ENCODE measurements around the gene NAV2. TPM values are rescaled to one million over a fixed set of nuclear protein-coding genes. Genes with fewer than 3 reads are reported as not detected.

NAV2 gene
- total and polyA plus RNA-seq, 7 donors, result 1.2 to 62.6 (median 22.1) TPM

DNA sequence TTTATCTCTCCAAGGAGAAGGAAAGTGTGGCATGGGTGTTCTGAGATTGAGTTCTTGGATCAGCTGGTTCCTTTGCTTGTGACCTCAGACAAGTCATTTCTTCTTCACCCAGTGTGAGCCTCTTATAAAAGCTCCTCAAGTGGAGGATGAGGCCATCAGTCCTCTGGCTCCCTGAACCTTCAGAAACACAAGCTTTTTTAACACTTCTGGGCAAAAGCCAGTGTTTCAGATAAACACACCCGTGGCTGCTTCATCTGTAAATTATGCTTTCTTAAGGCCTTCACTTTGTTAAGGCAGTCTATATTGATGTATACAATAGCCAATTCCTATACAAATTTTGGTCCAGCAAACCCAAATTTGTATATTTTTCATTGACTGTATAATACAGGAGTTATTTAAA is 267.8 kb downstream of the NAV2 start:
- Histone ChIP-seq H3K9me3 (no peaks in the 10 kb centered on the region), H3K4me3 (no peak overlapping the region), H3K27ac (peak overlapping the region; percentile 52 to 83 (median 76)), H3K36me3 (peaks cover 0 to 23% (median 0%) of the 10 kb centered on the region in 4 donors), H3K4me1 (peaks cover 0 to 72% (median 59%) of the 10 kb centered on the region in 4 donors), H3K27me3 (no peaks in the 10 kb centered on the region)
- no peak for DNase-seq
- 24 to 56% methylated on average over 1 of the region's 1 CpG for WGBS, 2 donors
- TF ChIP-seq POLR2A (IDR thresholded peaks at IDR 0.05) (no peak), CTCF (IDR thresholded peaks at IDR 0.05) (no peak), POLR2AphosphoS5 (IDR thresholded peaks at IDR 0.05) (no peak), EP300 (IDR thresholded peaks at IDR 0.05) (no peak)
- intact Hi-C loops (cut with DNase I), result no loop called here

DNA sequence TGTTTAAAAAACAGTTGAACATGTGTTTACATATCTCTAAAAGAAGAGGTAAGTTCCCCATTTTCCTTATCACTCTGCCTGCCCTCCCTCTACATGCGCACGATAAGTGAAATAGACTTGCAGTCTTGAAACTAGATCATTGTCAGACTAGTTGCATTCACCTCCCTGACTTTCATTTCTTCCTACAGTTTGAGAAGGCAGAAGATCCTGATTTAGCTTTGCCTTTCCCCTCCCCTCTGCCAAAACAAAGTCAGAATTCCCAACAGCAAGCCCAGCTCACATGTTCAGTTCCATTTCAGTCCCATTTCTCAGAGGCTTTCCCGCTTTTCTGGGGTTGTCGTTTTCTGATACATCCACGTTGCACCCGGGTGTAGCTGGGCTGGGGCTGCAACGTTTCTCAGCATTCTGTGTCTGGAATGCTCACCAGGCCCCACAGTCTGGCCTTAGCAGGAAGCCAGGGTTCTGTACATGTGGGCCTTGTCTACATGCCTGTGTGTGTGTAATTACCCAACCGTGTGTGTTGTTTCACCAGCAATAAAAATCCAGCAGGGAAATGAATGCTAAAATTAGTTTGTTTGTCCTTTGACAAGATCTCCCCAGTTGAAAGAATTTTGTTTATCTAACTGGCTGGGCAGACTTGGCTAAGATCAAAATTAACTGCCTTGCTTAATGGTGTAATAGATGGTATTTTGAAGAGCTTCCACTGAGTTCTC is 268.5 kb downstream of the NAV2 start:
- Histone ChIP-seq H3K4me1 (peaks cover 0 to 72% (median 59%) of the 10 kb centered on the region in 4 donors), H3K4me3 (no peak overlapping the region), H3K27me3 (no peaks in the 10 kb centered on the region), H3K36me3 (peaks cover 0 to 29% (median 0%) of the 10 kb centered on the region in 4 donors), H3K9me3 (no peaks in the 10 kb centered on the region), H3K27ac (peak overlapping the region; percentile 52 to 83 (median 76))
- 35 to 54% methylated on average over 8 of the region's 8 CpGs for WGBS, 2 donors
- no peak for DNase-seq
- intact Hi-C loops (cut with DNase I), result no loop called here
- peak in 1 of 4 donors; percentile 20 for TF ChIP-seq EP300 (IDR thresholded peaks at IDR 0.05)
- peak in 3 of 4 donors; percentile 41 to 57 (median 46) for TF ChIP-seq POLR2AphosphoS5 (IDR thresholded peaks at IDR 0.05)
- TF ChIP-seq CTCF (IDR thresholded peaks at IDR 0.05), result no peak
- TF ChIP-seq POLR2A (IDR thresholded peaks at IDR 0.05), result no peak

- no peak for DNase-seq
- H3K9me3 ChIP-seq, result no peaks in the 10 kb centered on the region
- H3K27ac ChIP-seq, result peak overlapping the region; percentile 2 to 83 (median 76)
- peaks cover 0 to 26% (median 0%) of the 10 kb centered on the region in 4 donors for H3K36me3 ChIP-seq
- WGBS, 2 donors, result 82 to 90% methylated on average over 5 of the region's 5 CpGs
- no peak overlapping the region for H3K4me3 ChIP-seq
- H3K4me1 ChIP-seq, result peaks cover 0 to 79% (median 77%) of the 10 kb centered on the region in 4 donors
- no peak for TF ChIP-seq EP300 (IDR thresholded peaks at IDR 0.05)
- TF ChIP-seq CTCF (IDR thresholded peaks at IDR 0.05), result no peak
- no peak for TF ChIP-seq POLR2A (IDR thresholded peaks at IDR 0.05)
- no peak for TF ChIP-seq POLR2AphosphoS5 (IDR thresholded peaks at IDR 0.05)
- H3K27me3 ChIP-seq, result no peaks in the 10 kb centered on the region
- intact Hi-C loops (cut with DNase I), result no loop called here
These were observed 270.3 kb downstream of the NAV2 start for GRCh38 chr11:19982774-19983495.

- DNase-seq, result peak; percentile 63
- no peak overlapping the region for H3K4me3 ChIP-seq
- H3K4me1 ChIP-seq, result peaks cover 0 to 83% (median 81%) of the 10 kb centered on the region in 4 donors
- H3K9me3 ChIP-seq, result no peaks in the 10 kb centered on the region
- 96 to 97% methylated on average over 8 of the region's 8 CpGs for WGBS, 2 donors
- intact Hi-C loops (cut with DNase I), result no loop called here
- no peak for TF ChIP-seq POLR2A (IDR thresholded peaks at IDR 0.05)
- H3K27ac ChIP-seq, result peak overlapping the region; percentile 2 to 83 (median 76)
- peaks cover 0 to 26% (median 0%) of the 10 kb centered on the region in 4 donors for H3K36me3 ChIP-seq
- no peaks in the 10 kb centered on the region for H3K27me3 ChIP-seq
These were observed 271.6 kb downstream of the NAV2 start for GRCh38 chr11:19984048-19984742.

DNA sequence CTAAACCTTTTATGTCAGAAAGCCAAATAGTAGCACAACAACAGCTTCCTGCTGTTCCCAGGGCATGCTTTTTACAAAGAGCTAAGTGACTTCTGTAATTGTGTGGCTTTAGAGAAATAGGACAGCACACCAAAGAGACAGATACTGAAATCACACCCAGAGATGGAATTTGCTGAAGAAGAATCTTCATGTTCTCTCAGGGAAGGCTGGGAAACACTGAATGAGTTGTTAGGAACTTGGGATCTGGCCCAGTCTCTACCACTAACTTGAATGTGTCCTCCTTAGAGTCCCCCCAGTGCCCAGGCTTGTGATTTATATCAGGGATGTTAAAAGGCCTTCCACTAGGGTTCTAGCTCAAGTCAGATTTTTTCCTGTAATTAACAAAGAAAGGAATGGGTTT is 272.5 kb downstream of the NAV2 start:
- Histone ChIP-seq H3K4me1 (peaks cover 0 to 83% (median 76%) of the 10 kb centered on the region in 4 donors), H3K27ac (peak overlapping the region in 3 of 4 donors; percentile 74 to 83 (median 78)), H3K9me3 (no peaks in the 10 kb centered on the region), H3K36me3 (peaks cover 0 to 32% (median 0%) of the 10 kb centered on the region in 4 donors), H3K4me3 (no peak overlapping the region), H3K27me3 (no peaks in the 10 kb centered on the region)
- intact Hi-C loops (cut with DNase I), result no loop called here
- no peak for TF ChIP-seq CTCF (IDR thresholded peaks at IDR 0.05)
- TF ChIP-seq POLR2AphosphoS5 (IDR thresholded peaks at IDR 0.05), result no peak
- TF ChIP-seq EP300 (IDR thresholded peaks at IDR 0.05), result no peak
- no peak for TF ChIP-seq POLR2A (IDR thresholded peaks at IDR 0.05)
- no peak for DNase-seq
